Heart left ventricle (tissue), 13 donors: ENCODE results near the gene STXBP4.

Source experiments
- POLR2A ChIP-seq, 2 donors: fragments of 450-650 bp; IDR thresholded peaks; one replicate each; pipeline ENCODE4 v1.6.1; 2017; ENCODE audit warnings: antibody characterized with exemption in 2 of 2, mild to moderate bottlenecking in 2 of 2, moderate library complexity in 2 of 2
- TF ChIP-seq, protein P1 (sequence below), 12 donors: fragments of 200-600 bp; sonication (generic) in 4 of 12; IDR thresholded peaks; one replicate each; pipeline versions ENCODE4 v1.5.0 to v1.8.0; 2018 to 2022; ENCODE audit warnings: antibody characterized with exemption in 12 of 12, mild to moderate bottlenecking in 5 of 12
- donor health status: ischemic (EF 13 %, LVEDD 7.1; RV severe dilation, severe dysfunction).
- donor health status: DM: no; HTN: yes; CAD: no.
- donor health status: DM: no; HTN: no; CAD: no.
- donor health status: ischemic (EF 25% LVEDD 6.9; RV normal size, moderate dysfunction).
- donor health status: ischemic (EF 25% LVEDD 5.7; RV mildly dilated, moderate dysfunction).
- donor health status: ischemic (EF 35%, LVEDD 5.7; RV mildly dilated, moderate dysfunction).
- donor health status: nonischemic (EF 11% LVEDD 7.7; RV severe dilation, severe dysfunction).
- donor health status: DM: yes; HTN: yes; CAD: no.
- donor health status: PGD.
- donor health status: ischemic (EF 29% LVEDD 5.4; RV normal size, mild dysfunction).
- donor health status: nonischemic (EF 23%, LVEDD 6.1; RV moderate dilation, normal function).

DNA sequence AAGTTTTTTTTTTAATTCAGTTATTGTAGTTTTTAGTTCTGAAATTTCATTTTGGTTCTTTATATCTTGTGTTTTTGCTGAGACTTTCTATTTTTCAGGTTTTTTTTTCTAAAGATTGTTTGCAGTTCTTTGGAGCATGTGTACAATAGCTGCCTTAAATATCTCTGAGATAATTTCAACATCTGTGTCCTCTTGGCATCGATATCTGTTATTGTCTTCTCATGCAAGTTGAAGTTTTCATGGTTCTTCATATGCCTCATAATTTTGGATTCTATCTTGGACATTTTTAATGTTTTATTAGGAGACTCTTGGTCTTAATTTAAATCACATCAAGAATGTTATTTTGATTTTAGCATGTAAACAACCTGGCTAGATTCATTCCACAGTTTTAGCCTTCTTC, 22.9 kb upstream of the STXBP4 start:
- TF ChIP-seq, protein P1, sequence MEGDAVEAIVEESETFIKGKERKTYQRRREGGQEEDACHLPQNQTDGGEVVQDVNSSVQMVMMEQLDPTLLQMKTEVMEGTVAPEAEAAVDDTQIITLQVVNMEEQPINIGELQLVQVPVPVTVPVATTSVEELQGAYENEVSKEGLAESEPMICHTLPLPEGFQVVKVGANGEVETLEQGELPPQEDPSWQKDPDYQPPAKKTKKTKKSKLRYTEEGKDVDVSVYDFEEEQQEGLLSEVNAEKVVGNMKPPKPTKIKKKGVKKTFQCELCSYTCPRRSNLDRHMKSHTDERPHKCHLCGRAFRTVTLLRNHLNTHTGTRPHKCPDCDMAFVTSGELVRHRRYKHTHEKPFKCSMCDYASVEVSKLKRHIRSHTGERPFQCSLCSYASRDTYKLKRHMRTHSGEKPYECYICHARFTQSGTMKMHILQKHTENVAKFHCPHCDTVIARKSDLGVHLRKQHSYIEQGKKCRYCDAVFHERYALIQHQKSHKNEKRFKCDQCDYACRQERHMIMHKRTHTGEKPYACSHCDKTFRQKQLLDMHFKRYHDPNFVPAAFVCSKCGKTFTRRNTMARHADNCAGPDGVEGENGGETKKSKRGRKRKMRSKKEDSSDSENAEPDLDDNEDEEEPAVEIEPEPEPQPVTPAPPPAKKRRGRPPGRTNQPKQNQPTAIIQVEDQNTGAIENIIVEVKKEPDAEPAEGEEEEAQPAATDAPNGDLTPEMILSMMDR (IDR thresholded peaks at IDR 0.05): no peak
- no peak for TF ChIP-seq POLR2A (IDR thresholded peaks at IDR 0.05)
